HG03575 (cell line): ENCODE results near the gene MYO5B.
A peak's percentile ranks its signal among the peaks of the same experiment; 100 is the strongest.
"Not testable (repeated sequence)": the region's sequence is repeated elsewhere in the genome, so short reads cannot be mapped to it uniquely, and the experiment has no call there.

ENCODE experiments used
- ATAC-seq: cut with Tn5 transposase; IDR thresholded peaks from one replicate; pipeline ENCODE4 v1.9.1; 2021; ENCODE audit not compliant: unreplicated experiment, insufficient number of reproducible peaks, low FRiP score; ENCODE audit errors: extremely low read depth

The MYO5B gene

DNA sequence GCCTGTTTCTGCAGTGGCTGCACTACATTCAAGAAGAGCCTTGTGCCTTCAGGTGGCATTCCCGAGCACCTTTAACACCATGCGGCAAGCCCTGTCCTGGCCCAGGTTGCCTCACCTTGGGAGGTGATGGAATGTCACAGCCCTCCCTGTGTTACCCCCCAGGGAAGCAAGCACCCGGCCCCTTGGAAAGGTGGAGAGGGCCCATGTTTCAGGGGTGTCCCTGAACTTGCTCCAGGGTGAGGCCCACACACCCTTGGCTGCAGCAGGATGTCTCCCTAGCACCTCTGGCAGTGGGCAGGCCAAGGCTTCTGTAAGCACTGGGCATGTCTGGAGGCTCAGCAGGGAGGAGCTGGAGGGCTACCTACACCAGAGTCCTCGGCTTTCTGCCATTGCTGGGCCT lies 352.3 kb downstream of the MYO5B start:
- ATAC-seq: no peak

DNA sequence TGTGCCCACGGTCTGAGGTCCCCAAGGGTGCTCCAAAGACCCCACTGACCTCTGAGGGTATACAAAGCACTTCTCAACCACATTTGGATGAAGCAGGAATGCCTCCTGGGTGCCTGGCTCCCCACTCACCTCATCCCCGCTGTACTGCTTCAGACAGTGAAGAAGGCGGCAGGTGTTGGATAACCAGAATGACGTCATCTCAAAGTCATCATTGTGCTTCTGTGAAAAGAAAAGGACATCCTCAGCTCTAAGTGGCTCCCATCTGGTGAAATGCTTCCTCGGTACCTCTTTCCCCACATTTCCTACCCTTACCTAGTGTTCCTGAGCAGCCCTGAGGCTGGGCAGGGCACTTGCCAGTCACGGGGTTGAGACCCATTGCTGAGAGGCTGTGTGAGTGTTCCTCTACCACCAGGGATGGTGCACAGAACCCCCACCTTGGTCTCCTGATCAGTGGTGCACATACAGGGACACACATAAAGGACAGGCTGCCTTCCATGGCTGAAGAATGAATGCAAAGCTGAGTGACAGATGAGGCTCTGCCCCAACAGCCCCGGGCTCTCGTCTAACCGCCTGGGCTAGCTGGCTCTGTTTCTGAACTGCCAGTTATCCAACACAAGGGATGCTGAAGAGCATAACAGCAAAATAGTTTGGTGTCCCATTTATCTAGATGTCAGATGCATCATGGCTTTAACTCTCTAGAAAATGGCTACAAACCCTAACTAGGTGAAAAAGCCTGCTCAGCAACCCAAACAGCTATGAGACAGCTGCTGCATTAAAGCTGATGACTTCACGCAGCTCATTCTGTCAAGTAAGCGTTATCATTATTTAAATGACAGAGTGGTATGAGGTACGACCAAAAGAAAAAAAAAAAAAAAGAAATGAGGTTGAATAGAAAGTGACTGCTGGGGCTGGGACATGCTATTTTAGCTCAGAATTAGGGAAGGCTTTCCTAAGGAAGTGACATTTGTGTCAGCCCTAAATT lies 353.4 kb downstream of the MYO5B start:
- ATAC-seq: no peak

DNA sequence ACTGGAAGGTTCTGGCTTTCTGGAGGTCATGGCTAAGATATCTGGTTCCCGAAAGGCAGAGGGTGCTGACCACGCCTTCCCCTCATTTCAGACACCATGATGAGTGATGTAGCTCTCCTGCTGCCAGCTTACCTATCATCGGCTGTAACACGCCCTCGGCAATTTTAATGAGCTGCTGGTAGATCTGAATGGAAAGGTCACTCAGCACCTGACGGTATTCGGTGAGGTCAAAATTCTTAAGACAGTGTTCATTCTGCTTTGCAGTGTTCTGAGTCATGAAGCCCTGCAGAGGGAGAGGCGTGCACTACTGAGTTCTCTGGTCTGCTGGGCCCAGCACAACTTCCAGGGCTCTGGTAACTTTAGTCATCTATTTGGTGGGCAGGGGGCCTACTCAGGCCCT lies 355.9 kb downstream of the MYO5B start:
- ATAC-seq: no peak

DNA sequence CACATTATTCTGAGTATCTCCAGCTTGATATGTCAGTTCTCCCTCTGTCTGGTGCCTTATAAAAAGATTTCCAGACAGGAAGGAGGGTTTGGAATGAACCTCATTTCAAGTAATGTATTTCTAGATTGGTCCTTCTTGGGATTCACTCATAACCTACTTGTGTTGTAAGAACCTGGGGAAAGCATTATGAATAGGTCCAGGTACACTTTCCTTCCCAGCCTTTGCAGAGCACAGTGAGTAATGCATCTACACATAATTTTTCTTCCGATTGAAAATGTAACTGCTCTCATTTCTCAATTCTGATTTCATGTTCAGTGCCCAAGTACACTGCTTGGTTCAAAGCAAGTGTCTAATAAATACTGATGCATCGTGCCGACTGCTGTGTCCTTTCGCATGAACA lies 356.6 kb downstream of the MYO5B start:
- ATAC-seq: no peak

DNA sequence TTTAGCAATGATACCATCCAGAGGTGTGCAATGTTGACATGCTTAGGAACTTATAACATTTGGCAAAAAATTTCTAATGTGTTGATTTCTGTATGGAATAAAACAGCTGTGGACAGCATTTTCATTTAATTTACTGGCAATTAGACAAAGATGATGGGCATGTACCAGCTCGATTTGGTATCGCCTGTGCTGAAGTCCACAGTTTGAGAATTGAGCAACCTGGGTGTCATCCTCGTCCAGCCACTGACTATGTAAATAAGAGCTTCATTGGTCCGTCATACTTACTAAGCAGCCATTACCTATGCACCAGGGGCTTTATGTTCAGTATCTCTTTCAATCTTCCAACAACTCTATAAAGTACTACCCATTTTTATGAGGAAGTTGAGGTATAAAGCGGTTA lies 357.1 kb downstream of the MYO5B start:
- no peak for ATAC-seq

DNA sequence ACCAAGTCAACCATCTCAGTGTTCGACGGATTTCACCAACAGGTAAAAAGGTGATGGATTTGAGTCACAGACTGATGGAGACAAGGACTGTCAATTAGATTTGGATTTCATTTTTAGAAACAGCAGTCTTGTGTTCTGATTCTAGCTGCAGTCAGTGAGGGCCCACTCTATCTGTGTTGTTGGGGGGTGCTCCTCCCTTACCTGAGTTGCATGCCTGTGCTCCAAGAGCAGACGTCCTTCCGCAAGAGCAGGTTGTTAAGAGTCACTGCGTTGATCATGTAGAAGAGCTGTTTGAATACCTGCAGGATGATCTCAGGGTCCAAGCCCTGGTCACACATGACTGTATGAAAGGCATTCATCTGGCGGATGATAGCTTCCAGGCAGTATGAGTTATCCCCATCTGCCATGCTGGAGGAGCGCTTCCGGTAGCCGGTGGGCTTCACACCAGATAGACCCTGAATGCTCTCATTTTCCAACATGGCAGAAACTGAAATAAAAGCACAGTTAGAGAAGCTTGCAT lies 357.6 kb downstream of the MYO5B start:
- ATAC-seq: not testable (repeated sequence)

DNA sequence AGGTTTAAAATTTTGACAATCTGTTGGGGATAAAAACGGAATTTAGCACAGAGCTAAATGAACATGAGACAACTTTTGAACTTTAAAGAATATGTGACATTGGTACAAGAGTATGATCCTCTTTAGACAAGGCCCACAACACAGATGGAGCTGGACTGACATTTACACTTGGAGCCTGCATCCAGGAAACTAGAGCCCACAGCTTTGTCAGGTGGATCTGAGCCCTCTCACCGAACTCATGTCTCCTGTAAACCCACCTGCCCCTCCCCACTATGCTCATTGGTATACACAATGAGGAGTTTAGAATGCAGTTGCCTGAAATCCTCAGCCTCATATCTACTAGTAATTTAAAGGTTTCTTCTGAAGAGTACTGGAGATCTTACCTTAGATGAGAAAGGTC lies 359.5 kb downstream of the MYO5B start:
- ATAC-seq: no peak

DNA sequence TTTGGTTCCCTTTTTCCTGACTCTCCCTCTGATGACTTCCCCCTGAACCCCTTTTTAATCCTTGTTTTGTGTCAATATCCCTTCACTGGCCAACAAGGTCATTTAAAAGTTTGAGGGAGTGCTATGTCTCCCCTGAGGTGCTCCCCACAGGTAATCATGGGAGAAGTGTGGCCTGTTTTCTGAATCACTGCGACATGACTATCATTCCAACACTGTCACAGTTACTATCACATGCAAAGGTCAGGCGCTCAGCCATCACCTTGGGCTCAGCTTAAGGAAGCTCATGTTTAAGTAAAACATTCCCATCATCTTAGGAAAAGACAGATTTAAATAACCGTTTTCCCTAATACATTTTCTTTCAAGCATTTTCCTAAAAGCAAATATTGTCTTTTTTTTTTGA lies 360.7 kb downstream of the MYO5B start:
- ATAC-seq: no peak

DNA sequence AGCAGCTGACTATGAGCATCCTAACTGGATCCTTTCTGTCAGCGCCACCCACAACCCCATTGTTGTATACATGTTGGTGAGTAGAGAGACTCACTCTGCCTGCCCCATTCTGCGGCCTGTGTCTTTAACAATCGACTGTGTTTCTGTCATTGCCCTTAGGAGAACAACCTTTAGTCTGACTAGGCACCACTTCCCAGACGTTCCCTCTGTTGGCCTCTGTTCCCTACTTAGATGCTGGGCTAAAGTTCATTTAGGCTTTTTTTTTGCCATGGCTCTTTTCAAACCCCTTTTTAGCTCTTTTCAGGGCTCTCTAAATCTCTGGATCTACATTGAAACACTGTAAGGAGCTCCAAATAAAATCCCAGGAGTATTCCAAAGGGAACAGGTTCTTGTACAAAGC lies 361.1 kb downstream of the MYO5B start:
- ATAC-seq: no peak

DNA sequence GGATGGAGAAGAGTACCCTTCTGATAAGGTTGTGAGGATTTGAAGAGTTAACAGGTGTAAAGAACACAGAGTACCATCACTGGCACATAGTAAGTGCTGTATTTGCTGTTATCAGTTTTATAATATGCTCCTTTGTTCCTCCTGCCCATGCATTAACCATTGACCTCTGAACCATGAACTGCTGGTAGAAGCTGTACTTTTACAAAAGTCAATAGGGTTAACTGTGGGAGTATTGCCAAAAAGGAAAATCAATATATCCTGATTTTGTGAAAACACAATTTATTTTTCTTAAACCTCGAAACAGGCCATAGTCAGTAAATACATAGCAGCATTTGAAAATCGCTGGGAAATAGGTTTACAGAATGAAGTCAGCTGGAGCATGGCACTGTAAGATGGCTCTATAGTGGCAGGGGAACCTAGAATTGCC lies 362.7 kb downstream of the MYO5B start:
- ATAC-seq: no peak

DNA sequence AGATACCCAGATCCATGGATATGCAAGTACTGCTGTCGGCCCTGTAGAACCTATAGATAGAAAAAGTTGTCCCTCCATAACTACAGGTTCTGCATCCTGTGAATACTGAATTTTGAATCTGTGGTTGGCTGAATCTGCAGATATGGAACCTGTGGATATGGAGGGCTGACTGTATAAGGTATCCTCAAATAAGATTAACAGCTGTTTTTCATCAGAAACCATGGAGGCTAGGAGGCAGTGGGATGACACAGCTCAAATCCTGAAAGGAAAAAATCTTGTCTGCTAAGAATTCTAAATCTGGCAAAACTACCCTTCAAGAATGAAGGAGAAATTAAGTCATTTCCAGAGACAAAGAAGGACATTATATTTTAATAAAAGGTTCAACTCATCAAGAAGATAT lies 367.0 kb downstream of the MYO5B start:
- no peak for ATAC-seq

DNA sequence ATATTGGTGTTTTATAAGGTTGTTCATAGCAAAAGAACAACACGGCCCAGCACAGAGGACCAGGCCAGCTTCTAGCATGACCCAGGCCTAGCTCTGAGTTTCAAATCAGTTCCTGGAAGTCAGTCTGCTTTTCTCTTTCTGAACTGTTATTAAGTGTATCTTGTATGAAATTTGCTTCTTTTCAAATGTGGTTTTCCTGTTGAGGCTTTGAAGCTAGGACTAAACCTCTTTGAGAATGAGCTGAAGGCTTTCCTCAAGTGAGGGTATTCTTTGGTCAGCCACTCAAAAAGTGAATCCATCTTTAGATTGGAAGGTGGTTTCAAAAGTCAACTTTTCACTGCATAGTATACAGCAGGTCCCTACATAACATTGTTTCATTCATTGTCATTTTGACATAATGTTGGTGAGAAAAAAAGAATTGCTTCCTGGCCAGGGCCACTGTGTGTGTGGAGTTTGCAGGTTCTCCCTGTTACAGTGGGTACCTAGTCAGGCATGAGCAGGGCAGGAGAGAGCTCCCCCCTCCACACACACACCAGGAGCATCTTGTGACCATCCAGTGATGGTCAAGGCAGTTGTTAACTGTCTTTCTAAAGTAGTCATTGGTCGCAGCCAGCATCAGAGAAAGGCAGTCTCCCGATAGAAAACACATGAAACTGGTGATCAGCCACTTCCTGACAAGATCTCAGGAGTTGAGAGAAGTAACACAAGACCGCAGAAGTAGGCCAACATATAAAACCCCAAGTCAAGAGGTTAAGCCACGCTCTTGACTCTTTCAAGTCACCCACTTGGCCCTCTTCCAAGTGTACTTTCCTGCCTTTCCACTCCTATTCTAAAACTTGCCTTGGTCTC lies 374.9 kb downstream of the MYO5B start:
- no peak for ATAC-seq

DNA sequence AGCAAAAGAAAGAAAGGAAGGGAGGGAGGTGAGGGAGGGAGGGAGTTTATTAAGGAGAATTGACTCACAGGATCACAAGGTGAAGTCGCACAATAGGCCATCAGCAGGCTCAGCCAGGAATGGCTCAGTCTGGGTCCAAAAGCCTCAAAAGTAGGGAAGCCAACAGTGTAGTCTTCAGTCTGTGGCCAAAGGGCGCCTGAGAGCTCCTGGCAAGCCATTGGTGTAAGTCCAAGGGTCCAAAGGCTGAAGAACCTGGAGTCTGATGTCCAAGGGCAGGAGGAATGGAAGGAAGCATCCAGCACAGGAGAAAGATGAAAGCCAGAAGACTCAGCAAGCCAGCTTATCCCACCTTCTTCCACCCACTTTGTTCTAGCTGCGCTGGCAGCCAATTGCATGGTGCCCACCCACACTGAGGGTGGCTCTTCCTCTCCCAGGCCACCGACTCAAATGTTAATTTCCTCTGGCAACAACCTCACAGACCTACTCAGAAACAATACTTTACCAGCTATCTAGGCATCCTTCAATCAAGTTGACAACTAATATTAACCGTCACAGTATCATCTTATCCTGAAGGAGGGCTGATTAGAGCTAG lies 375.8 kb downstream of the MYO5B start:
- no peak for ATAC-seq

DNA sequence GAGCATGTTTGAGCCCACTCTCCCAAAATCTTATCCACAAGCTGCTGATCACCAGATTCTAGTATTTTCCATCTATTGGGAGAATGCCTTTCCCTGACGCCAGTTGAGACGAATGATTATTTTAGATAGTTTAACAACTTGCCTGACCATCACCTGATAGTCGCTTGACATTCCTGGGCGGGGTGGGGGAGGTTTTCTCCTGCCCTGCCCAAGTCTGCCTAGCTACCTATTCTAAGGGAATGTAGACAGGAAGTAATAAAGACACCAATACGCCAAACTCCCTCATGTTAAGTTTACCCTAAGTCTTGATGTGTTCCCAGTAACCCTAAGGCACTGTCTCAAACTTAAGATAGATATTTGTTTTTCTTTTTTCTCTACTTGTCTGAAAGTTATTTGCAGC lies 377.0 kb downstream of the MYO5B start:
- no peak for ATAC-seq

DNA sequence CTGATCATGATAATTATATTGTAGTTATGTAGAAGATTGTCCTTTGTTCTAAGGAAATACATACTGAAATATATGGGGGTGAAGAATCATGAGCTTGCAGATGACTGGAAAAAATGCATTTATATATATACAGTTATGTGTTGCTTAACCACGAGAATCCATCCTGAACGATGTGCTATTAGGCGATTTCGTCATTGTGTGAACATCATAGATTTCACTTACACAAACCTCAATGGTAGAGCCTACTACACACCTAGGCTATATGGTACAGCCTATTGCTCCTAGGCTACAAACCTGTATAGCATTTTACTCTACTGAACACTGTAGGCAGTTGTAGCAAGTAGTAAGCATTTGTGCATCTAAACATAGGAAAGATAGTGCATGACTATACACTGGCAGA lies 379.0 kb downstream of the MYO5B start:
- no peak for ATAC-seq

DNA sequence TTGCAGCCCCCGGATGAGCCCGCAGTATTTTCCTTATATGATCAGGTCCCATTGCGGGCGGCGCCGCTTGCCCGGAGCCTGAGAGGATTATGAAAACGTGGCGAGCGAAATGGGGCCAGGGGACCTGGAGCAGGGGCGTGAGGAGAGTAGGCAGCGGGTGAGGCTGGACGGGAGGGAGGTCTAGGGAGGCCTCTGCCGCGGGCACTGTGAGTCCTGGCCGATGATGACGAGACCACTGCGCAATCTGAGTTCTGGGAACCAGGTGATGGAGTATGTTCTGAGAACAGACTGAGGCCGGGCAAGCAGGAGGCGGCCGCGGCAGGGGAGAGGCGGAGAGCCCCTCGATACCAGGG lies 380.8 kb downstream of the MYO5B start:
- ATAC-seq: no peak

DNA sequence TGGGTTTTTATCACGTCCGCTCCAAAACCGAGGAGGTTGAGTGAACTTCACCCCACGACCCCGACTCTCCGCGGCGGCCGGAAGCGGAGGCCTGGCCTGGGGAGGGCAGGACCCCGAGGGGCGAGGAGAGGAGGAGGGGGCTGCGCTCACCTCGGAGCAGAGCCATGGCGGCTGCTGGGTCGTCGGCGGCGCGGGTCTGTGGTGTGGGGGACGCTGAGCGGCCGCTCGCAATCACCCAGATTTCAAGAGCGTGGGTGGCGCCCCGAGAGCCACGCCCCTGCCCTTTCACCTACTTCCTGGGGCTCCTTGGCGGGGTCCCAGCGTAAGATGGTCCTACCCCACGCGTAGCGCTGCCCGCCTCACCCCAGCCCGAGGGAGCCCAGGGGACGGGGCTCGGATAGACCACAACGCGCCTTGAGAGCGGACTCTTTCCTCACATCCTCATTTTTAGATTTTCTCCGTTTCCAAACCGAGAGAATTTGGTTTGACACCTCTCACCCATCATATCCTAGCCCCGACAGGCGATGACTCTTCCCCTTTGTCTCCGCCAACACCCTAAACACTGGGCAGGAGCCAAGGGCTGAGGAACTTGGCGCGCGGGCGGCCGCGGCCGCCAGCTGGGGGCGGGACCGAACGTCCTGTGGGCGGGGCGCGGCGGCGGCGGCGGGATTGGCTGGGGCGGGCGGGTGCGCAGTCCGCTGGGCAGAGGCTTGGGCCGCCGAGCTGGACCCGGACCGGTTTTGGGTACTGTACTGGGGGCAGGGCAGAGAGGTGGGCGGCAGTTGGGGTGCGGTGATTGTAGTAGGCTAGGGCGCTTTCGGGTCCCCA lies 381.4 kb downstream of the MYO5B start, which contains the start of gene ACAA2:
TSS of gene ACAA2 (minus strand) at position 215 of the 828 bp plus-strand sequence. CDS start at position 166, 49 bp downstream.
- ATAC-seq: peak; percentile 44

DNA sequence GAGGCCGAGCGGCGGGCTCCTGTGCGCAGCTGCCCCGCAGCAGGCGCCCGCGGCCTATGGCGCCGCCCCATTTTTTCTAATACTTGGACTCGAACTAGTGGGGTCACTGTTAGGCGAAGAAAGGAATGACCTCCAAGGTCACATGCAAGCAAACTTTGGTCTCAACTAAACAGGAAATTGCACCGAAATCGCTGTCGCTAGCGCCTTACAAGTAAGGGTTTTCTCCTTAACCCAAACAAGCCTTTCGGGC lies 382.0 kb downstream of the MYO5B start:
- peak; percentile 19 for ATAC-seq
